Measurements from ENCODE around the gene TRDMT1.

- TF ChIP-seq CTCF (IDR thresholded peaks at IDR 0.05) (no peak), EZH2 (IDR thresholded peaks at IDR 0.05) (no peak)
Observed at GRCh38 chr10:17250736-17251135, 49.3 kb upstream of the TRDMT1 start.

All from neural progenitor cell (in vitro differentiated cells).